OCI-LY1 (cell line): ENCODE results near the gene RDH5.

Experiments
- H2AFZ ChIP-seq: fragments of 200-600 bp; sonication (generic), shearing (Covaris generic); 2 replicates; pipeline ENCODE4 v1.6.0; 2014; ENCODE audit warnings: antibody characterized with exemption, mild to moderate bottlenecking, low read length
- H3F3A ChIP-seq: fragments of 200-600 bp; sonication (generic), shearing (Covaris generic); 2 replicates; pipeline ENCODE4 v1.6.0; 2014; ENCODE audit warnings: mild to moderate bottlenecking, antibody characterized with exemption, low read length, moderate library complexity; ENCODE audit not compliant: insufficient read depth
- H3K27ac ChIP-seq: fragments of 200-600 bp; sonication (generic); 2 replicates; pipeline ENCODE4 v1.5.1; 2014; ENCODE audit warnings: low read length, mixed run types, mild to moderate bottlenecking, low read depth; ENCODE audit not compliant: poor library complexity, severe bottlenecking
- H3K27me3 ChIP-seq: fragments of 200-600 bp; sonication (generic); 2 replicates; pipeline ENCODE4 v1.6.0; 2014; ENCODE audit warnings: antibody characterized with exemption, mild to moderate bottlenecking, low read length, moderate library complexity; ENCODE audit not compliant: insufficient read depth
- H3K36me3 ChIP-seq: fragments of 200-600 bp; sonication (generic); 2 replicates; pipeline ENCODE4 v1.6.1; 2014; ENCODE audit warnings: mild to moderate bottlenecking, antibody characterized with exemption, low read length, moderate library complexity, mixed read lengths; ENCODE audit not compliant: insufficient read depth
- H3K4me1 ChIP-seq: fragments of 200-600 bp; sonication (generic); 2 replicates; pipeline ENCODE4 v1.5.1; 2014; ENCODE audit warnings: mild to moderate bottlenecking, low read length, moderate library complexity; ENCODE audit not compliant: insufficient read depth, severe bottlenecking
- H3K4me2 ChIP-seq: fragments of 200-600 bp; sonication (generic), shearing (Covaris generic); 2 replicates; pipeline ENCODE4 v1.6.1; 2014; ENCODE audit warnings: low read length
- H3K4me3 ChIP-seq: fragments of 200-600 bp; sonication (generic); 2 replicates; pipeline ENCODE4 v1.5.1; 2014; ENCODE audit warnings: low read length, low read depth, mild to moderate bottlenecking, mixed read lengths; ENCODE audit not compliant: poor library complexity, severe bottlenecking
- H3K79me2 ChIP-seq: fragments of 200-600 bp; shearing (Covaris generic); 2 replicates; pipeline ENCODE4 v1.6.1; 2016; ENCODE audit warnings: mixed run types, low read length, mixed read lengths; ENCODE audit not compliant: insufficient read depth
- H3K9ac ChIP-seq: fragments of 200-600 bp; sonication (generic), shearing (Covaris generic); 2 replicates; pipeline ENCODE4 v1.6.1; 2014; ENCODE audit warnings: mild to moderate bottlenecking, low read length, mixed read lengths
- H3K9me2 ChIP-seq: fragments of 200-600 bp; sonication (generic), shearing (Covaris generic); 2 replicates; pipeline ENCODE4 v1.6.1; 2014; ENCODE audit warnings: low read depth, mild to moderate bottlenecking, low read length, mixed read lengths
- H3K9me3 ChIP-seq: fragments of 200-600 bp; shearing (Covaris generic); 2 replicates; pipeline ENCODE4 v1.6.1; 2014; ENCODE audit warnings: low read length, mixed read lengths
- H4K20me1 ChIP-seq: fragments of 200-600 bp; sonication (generic), shearing (Covaris generic); 2 replicates; pipeline ENCODE4 v1.6.0; 2016; ENCODE audit warnings: mild to moderate bottlenecking, low read length; ENCODE audit not compliant: insufficient read depth
- EZH2 ChIP-seq: fragments of 200-600 bp; sonication (generic), shearing (Covaris generic); IDR thresholded peaks from 2 replicates; pipeline ENCODE4 v1.8.0; 2017; ENCODE audit warnings: borderline replicate concordance, mixed run types, mild to moderate bottlenecking, antibody characterized with exemption, low read length, moderate library complexity, mixed read lengths
- TF ChIP-seq, protein P1 (sequence below): fragments of 200-600 bp; sonication (generic), shearing (Covaris generic); IDR thresholded peaks from 2 replicates; pipeline ENCODE4 v1.5.1; 2017; ENCODE audit warnings: mild to moderate bottlenecking, antibody characterized with exemption, low read length, moderate library complexity, mixed read lengths

RDH5 gene

DNA sequence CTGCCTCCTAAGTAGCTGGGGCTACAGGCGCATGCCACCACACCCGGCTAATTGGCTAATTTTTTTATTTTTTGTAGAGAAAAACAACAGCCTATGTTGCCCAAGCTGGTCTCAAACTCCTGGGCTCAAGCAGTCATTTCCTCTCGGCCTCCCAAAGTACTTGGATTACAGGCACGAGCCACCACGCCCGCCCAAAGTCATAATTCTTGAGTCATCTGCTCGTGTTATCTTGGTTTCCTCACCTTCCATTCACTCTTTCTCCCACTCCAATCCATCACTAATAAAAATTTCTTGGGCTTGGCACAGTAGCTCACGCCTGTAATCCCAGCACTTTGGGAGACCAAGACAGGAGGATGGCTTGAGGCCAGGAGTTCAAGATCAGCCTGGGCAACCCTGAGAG lies 44.5 kb upstream of the RDH5 start:
- Histone ChIP-seq H3K4me3 (no peak overlapping the region), H2AFZ (no peak overlapping the region)

DNA sequence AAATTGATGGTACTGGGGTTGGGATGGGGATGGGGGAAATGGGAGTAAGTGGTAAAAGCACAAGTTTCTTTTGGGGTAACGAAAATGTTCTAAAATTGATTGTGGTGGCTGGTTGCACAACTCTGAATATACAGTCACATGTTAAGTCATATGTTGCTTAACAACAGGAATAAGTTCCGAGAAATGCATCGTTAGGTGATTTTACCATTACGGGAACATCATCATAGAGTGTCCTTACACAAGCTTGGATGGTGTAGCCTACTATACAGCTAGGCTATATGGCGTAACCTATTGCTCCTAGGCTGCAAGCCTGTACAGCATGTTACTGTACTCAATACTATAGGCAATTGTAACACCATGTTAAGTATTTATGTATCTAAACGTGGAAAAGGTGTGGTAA lies 43.5 kb upstream of the RDH5 start:
- no peak overlapping the region for H3K27ac ChIP-seq
- no peak overlapping the region for H3K9ac ChIP-seq
- no peaks in the 10 kb centered on the region for H3K9me3 ChIP-seq
- no peak overlapping the region for H2AFZ ChIP-seq
- no peak overlapping the region for H3K4me3 ChIP-seq
- H3K4me2 ChIP-seq, result no peak overlapping the region
- no peaks in the 10 kb centered on the region for H3K36me3 ChIP-seq
- H4K20me1 ChIP-seq, result no peaks in the 10 kb centered on the region
- H3F3A ChIP-seq, result no peaks in the 10 kb centered on the region
- TF ChIP-seq EZH2, result no peak
- TF ChIP-seq, protein P1, sequence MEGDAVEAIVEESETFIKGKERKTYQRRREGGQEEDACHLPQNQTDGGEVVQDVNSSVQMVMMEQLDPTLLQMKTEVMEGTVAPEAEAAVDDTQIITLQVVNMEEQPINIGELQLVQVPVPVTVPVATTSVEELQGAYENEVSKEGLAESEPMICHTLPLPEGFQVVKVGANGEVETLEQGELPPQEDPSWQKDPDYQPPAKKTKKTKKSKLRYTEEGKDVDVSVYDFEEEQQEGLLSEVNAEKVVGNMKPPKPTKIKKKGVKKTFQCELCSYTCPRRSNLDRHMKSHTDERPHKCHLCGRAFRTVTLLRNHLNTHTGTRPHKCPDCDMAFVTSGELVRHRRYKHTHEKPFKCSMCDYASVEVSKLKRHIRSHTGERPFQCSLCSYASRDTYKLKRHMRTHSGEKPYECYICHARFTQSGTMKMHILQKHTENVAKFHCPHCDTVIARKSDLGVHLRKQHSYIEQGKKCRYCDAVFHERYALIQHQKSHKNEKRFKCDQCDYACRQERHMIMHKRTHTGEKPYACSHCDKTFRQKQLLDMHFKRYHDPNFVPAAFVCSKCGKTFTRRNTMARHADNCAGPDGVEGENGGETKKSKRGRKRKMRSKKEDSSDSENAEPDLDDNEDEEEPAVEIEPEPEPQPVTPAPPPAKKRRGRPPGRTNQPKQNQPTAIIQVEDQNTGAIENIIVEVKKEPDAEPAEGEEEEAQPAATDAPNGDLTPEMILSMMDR, result no peak
- no peaks in the 10 kb centered on the region for H3K9me2 ChIP-seq
- no peaks in the 10 kb centered on the region for H3K79me2 ChIP-seq
- H3K4me1 ChIP-seq, result peaks cover 8% of the 10 kb centered on the region
- H3K27me3 ChIP-seq, result no peaks in the 10 kb centered on the region

More for the DNA sequence above, 44.5 kb upstream of the RDH5 start:
- Histone ChIP-seq H4K20me1 (no peaks in the 10 kb centered on the region), H3K9ac (no peak overlapping the region), H3K27ac (no peak overlapping the region), H3K4me2 (no peak overlapping the region), H3K9me2 (no peaks in the 10 kb centered on the region), H3K79me2 (no peaks in the 10 kb centered on the region), H3K36me3 (no peaks in the 10 kb centered on the region), H3F3A (no peaks in the 10 kb centered on the region), H3K27me3 (no peaks in the 10 kb centered on the region), H3K9me3 (no peaks in the 10 kb centered on the region), H3K4me1 (peaks cover 8% of the 10 kb centered on the region)
- TF ChIP-seq, protein P1, result no peak
- no peak for TF ChIP-seq EZH2

DNA sequence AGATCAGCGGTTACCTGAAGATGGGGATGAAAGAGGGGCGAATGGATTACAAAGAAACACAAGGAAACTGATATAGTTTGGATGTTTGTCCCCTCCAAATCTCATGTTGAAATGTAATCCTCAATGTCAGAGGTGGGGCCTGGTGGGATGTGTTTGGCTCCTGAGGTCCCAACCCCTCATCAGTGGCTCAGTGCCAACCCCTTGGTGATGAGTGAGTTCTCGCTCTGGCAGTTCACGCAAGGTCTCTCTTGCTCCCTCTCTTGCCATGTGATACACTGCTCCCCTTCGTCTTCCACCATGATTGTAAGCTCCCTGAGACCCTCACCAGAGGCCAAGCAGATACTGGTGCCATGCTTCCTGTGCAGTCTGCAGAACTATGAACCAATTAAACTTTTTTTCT lies 40.5 kb upstream of the RDH5 start:
- H3F3A ChIP-seq, result no peaks in the 10 kb centered on the region
- H3K27me3 ChIP-seq, result peaks cover 12% of the 10 kb centered on the region; the same call in 1 of the 2 replicates
- H3K9ac ChIP-seq, result no peak overlapping the region
- H3K27ac ChIP-seq, result no peak overlapping the region
- no peaks in the 10 kb centered on the region for H3K4me1 ChIP-seq
- no peaks in the 10 kb centered on the region for H3K79me2 ChIP-seq
- H3K9me3 ChIP-seq, result no peaks in the 10 kb centered on the region
- no peak overlapping the region for H3K4me3 ChIP-seq
- no peaks in the 10 kb centered on the region for H4K20me1 ChIP-seq
- H3K9me2 ChIP-seq, result no peaks in the 10 kb centered on the region
- H3K4me2 ChIP-seq, result no peak overlapping the region
- no peak overlapping the region for H2AFZ ChIP-seq
- no peaks in the 10 kb centered on the region for H3K36me3 ChIP-seq
- no peak for TF ChIP-seq EZH2
- TF ChIP-seq, protein P1, result no peak
